ENCODE results near the gene SLC8A1. TPM values are rescaled to one million over a fixed set of nuclear protein-coding genes. Genes with fewer than 3 reads are reported as not detected.

SLC8A1 gene
- total RNA-seq, 4 donors from 2014 or later = 19.6 to 51.2 (median 31.2) TPM

GRCh38 chr2:40279482-40279881 is 172.4 kb downstream of the SLC8A1 start:
- H3K27me3 ChIP-seq = no peaks in the 10 kb centered on the region
- H3K36me3 ChIP-seq = no peaks in the 10 kb centered on the region
- peaks cover 0 to 8% (median 0%) of the 10 kb centered on the region in 4 donors for H3K4me1 ChIP-seq
- TF ChIP-seq POLR2A (IDR thresholded peaks at IDR 0.05) = no peak
- TF ChIP-seq, protein P1, sequence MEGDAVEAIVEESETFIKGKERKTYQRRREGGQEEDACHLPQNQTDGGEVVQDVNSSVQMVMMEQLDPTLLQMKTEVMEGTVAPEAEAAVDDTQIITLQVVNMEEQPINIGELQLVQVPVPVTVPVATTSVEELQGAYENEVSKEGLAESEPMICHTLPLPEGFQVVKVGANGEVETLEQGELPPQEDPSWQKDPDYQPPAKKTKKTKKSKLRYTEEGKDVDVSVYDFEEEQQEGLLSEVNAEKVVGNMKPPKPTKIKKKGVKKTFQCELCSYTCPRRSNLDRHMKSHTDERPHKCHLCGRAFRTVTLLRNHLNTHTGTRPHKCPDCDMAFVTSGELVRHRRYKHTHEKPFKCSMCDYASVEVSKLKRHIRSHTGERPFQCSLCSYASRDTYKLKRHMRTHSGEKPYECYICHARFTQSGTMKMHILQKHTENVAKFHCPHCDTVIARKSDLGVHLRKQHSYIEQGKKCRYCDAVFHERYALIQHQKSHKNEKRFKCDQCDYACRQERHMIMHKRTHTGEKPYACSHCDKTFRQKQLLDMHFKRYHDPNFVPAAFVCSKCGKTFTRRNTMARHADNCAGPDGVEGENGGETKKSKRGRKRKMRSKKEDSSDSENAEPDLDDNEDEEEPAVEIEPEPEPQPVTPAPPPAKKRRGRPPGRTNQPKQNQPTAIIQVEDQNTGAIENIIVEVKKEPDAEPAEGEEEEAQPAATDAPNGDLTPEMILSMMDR (IDR thresholded peaks at IDR 0.05) = no peak
- H3K9me3 ChIP-seq = no peaks in the 10 kb centered on the region
- DNase-seq = no peak
- peak overlapping the region in 1 of 4 donors; percentile 3 for H3K27ac ChIP-seq
- no peak overlapping the region for H3K4me3 ChIP-seq

DNA sequence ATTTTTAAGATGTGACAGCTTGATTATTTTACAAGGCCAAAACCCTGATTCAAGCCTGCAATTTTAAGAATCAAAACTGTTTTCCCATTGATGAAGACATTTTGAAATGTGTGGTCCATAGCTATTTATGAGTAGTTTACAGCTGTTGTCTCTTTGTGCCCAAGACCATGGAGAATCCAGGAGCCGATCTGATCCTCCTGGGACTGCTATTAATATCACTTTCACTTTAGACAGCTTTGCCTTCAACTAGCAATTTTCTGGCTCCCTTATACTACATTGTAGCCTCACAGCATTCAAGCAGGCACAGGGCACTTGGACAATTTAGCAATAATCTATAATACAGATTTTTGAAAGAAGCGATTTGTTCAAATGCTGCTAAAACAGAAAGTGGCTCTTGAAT is 172.9 kb downstream of the SLC8A1 start:
- Histone ChIP-seq H3K27ac (peak overlapping the region in 1 of 4 donors; percentile 3), H3K9me3 (no peaks in the 10 kb centered on the region), H3K4me3 (no peak overlapping the region), H3K36me3 (no peaks in the 10 kb centered on the region), H3K4me1 (peaks cover 0 to 8% (median 0%) of the 10 kb centered on the region in 4 donors), H3K27me3 (no peaks in the 10 kb centered on the region)
- no peak for DNase-seq
- TF ChIP-seq, protein P1 (IDR thresholded peaks at IDR 0.05) = no peak
- TF ChIP-seq POLR2A (IDR thresholded peaks at IDR 0.05) = no peak

DNA sequence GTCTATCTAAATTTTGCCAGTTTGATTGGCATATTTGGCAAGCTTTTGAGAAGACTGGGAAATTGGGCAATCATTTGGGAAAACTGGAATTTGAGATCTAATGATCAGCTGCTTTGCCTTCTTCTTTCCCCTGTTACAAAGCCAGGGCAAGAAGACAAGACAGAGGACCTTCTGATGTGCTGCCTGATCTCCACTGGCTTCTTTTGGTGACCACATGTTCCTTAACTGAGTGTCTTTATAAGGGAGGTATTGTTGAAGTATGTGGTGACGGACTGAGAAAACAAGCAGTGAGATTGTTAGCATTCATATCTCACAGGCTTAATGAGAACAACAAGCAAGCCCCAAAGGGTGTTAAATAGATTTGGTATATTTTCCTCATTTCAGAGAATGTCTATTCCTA is 175.8 kb downstream of the SLC8A1 start:
- Histone ChIP-seq H3K4me1 (peaks cover 0 to 5% (median 0%) of the 10 kb centered on the region in 4 donors), H3K9me3 (no peaks in the 10 kb centered on the region), H3K4me3 (no peak overlapping the region), H3K27ac (no peak overlapping the region), H3K27me3 (no peaks in the 10 kb centered on the region), H3K36me3 (no peaks in the 10 kb centered on the region)
- TF ChIP-seq, protein P1 (IDR thresholded peaks at IDR 0.05) = no peak
- TF ChIP-seq POLR2A (IDR thresholded peaks at IDR 0.05) = no peak
- DNase-seq = no peak

DNA sequence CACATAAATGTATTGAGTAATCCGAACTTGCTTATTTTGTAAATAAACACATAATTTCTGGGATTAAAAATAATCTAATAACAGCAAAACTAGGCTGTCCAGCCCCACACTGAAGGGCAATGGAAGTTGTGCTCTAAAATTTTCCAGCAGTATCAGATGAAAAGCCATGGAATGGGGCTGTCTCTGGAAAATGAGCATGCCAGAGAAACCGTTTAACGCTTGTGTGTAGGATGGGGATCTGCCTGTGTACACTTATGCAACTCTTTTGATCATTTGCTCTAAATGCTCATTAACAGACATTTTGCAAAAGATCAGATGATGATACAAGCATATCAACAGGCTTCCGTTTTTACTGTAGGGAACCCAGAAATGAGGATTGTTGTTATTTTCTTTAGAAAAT is 177.6 kb downstream of the SLC8A1 start:
- no peaks in the 10 kb centered on the region for H3K9me3 ChIP-seq
- H3K27ac ChIP-seq = no peak overlapping the region
- H3K4me3 ChIP-seq = no peak overlapping the region
- TF ChIP-seq POLR2A (IDR thresholded peaks at IDR 0.05) = no peak
- TF ChIP-seq, protein P1 (IDR thresholded peaks at IDR 0.05) = no peak
- no peaks in the 10 kb centered on the region for H3K4me1 ChIP-seq
- DNase-seq = no peak
- no peaks in the 10 kb centered on the region for H3K27me3 ChIP-seq
- no peaks in the 10 kb centered on the region for H3K36me3 ChIP-seq

DNA sequence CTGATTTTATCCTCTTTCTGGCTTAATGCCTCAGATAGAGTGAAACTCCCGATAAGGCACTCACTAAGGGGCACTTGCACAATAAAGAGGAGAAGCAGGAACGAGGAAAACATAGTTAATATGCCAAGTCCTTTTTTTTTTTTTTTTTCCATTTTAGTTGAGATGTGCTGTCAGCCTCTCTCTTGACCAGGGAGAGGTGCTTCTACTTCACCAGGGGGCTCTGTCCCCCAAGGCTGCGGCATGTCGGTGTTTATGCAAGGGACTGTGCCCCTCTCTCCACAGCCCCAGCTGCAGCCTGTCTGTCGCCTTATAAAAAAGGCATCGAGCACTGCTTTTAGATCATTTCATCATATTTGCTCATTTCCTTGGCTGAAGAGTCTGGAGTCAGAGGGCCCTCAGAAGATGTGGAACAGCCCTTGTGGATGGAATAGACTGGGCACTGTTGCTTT is 178.1 kb downstream of the SLC8A1 start:
- no peak for DNase-seq
- no peak overlapping the region for H3K27ac ChIP-seq
- no peaks in the 10 kb centered on the region for H3K36me3 ChIP-seq
- TF ChIP-seq, protein P1 (IDR thresholded peaks at IDR 0.05) = no peak
- no peak for TF ChIP-seq POLR2A (IDR thresholded peaks at IDR 0.05)
- H3K9me3 ChIP-seq = no peaks in the 10 kb centered on the region
- H3K4me1 ChIP-seq = no peaks in the 10 kb centered on the region
- H3K4me3 ChIP-seq = no peak overlapping the region
- H3K27me3 ChIP-seq = no peaks in the 10 kb centered on the region

GRCh38 chr2:40271094-40271493 is 180.8 kb downstream of the SLC8A1 start:
- TF ChIP-seq POLR2A (IDR thresholded peaks at IDR 0.05) = no peak
- TF ChIP-seq, protein P1 (IDR thresholded peaks at IDR 0.05) = no peak
- no peak overlapping the region for H3K27ac ChIP-seq
- DNase-seq = no peak
- no peaks in the 10 kb centered on the region for H3K9me3 ChIP-seq
- no peaks in the 10 kb centered on the region for H3K4me1 ChIP-seq
- no peaks in the 10 kb centered on the region for H3K27me3 ChIP-seq
- H3K4me3 ChIP-seq = no peak overlapping the region
- H3K36me3 ChIP-seq = no peaks in the 10 kb centered on the region

All from Peyer's patch (tissue), 4 donors.